GM12878 (cell line): ENCODE results near the gene FHL3. TPM values are rescaled to one million over a fixed set of nuclear protein-coding genes. Genes with fewer than 3 reads are reported as not detected.

Source experiments
- ATAC-seq: fragments of 200-7000 bp; cut with Tn5 transposase; 3 replicates; pipeline ENCODE4 v1.9.1; 2020; ENCODE audit warnings: mild to moderate bottlenecking, moderate library complexity
- BruUV-seq: library from RNA; stranded (reverse); fragments of 400-500 nt; replicated peaks from 2 replicates; lab custom pipeline; 2021; lab: Mats Ljungman, UMichigan
- CTCF ChIA-PET: fragments of 300-600 bp; sonication (Branson Sonifier 250); formaldehyde crosslinking; extraction: SDS; loops from one replicate; lab custom pipeline; 2021; ENCODE audit warnings: inconsistent platforms; lab: Yijun Ruan, JAX
- POLR2A ChIA-PET: fragments of 350-600 bp; formaldehyde crosslinking; extraction: SDS; loops from one replicate; lab custom pipeline; 2021; ENCODE audit warnings: inconsistent platforms; lab: Charles Lee
- RAD21 ChIA-PET: fragments of 300-600 bp; sonication (Branson Sonifier 250); formaldehyde crosslinking; loops from one replicate; lab custom pipeline; 2023; ENCODE audit warnings: antibody characterized with exemption; ENCODE audit not compliant: unreplicated experiment; lab: Charles Lee
- SMC1A ChIA-PET: fragments of 300-600 bp; sonication (Branson Sonifier 250); formaldehyde crosslinking; loops from one replicate; lab custom pipeline; 2023; ENCODE audit not compliant: unreplicated experiment, uncharacterized antibody; lab: Charles Lee
- DNase-seq: peaks from one replicate; pipeline ENCODE4 v3.0.0-alpha.2; 2011; ENCODE audit warnings: low read depth, low spot score
- FAIRE-seq: peaks from 3 replicates; lab custom pipeline; 2011; peaks lifted over from hg19 to GRCh38; lab: Jason Lieb, UNC
- H2AFZ ChIP-seq: 2 replicates; pipeline ENCODE4 v1.6.0; 2011; ENCODE audit warnings: low read depth, low read length, control low read depth; ENCODE audit not compliant: control insufficient read depth
- H3K27ac ChIP-seq: 2 replicates; pipeline ENCODE4 v1.5.1; 2011; ENCODE audit warnings: control low read depth; ENCODE audit not compliant: control insufficient read depth, insufficient read depth
- H3K27me3 ChIP-seq, 2 experiments: replicated peaks in 1 of 2; 2 replicates each; pipeline versions ENCODE4 v1.6.0 to v1.6.1; 2011; ENCODE audit warnings: low read length in 1 of 2; ENCODE audit not compliant: control insufficient read depth in 2 of 2, insufficient read depth in 2 of 2
- H3K36me3 ChIP-seq, 2 experiments: 2 replicates each; pipeline ENCODE4 v1.5.1; 2011; ENCODE audit warnings: low read length in 1 of 2; ENCODE audit not compliant: control insufficient read depth in 2 of 2, insufficient read depth in 2 of 2
- H3K4me1 ChIP-seq: 2 replicates; pipeline ENCODE4 v1.6.1; 2011; ENCODE audit warnings: mild to moderate bottlenecking, low read length, moderate library complexity, mixed read lengths; ENCODE audit not compliant: control insufficient read depth, insufficient read depth
- H3K4me2 ChIP-seq: 2 replicates; pipeline ENCODE4 v1.6.0; 2011; ENCODE audit warnings: control low read depth; ENCODE audit not compliant: control insufficient read depth, insufficient read depth
- H3K4me3 ChIP-seq: fragments of 200-600 bp; sonication (generic); 2 replicates; pipeline ENCODE4 v1.5.1; 2016
- H3K79me2 ChIP-seq: 2 replicates; pipeline ENCODE4 v1.6.0; 2011; ENCODE audit warnings: low read length; ENCODE audit not compliant: control insufficient read depth, insufficient read depth
- H3K9ac ChIP-seq: 2 replicates; pipeline ENCODE4 v1.8.0; 2011; ENCODE audit warnings: low read length, control low read depth, mixed read lengths; ENCODE audit not compliant: control insufficient read depth, insufficient read depth
- H3K9me3 ChIP-seq: replicated peaks from 3 replicates; pipeline ENCODE4 v1.5.1; 2011; ENCODE audit warnings: mild to moderate bottlenecking, low read length; ENCODE audit not compliant: control insufficient read depth, insufficient read depth
- H4K20me1 ChIP-seq: 2 replicates; pipeline ENCODE4 v1.6.0; 2011; ENCODE audit not compliant: control insufficient read depth, insufficient read depth
- DPF2 ChIP-seq: fragments of 450-650 bp; IDR thresholded peaks from 2 replicates; pipeline ENCODE4 v1.6.1; 2017; ENCODE audit warnings: mild to moderate bottlenecking
- GATAD2B ChIP-seq: fragments of 450-650 bp; conservative IDR thresholded peaks from 2 replicates; pipeline ENCODE4 v1.6.1; 2017; ENCODE audit warnings: low read depth, mild to moderate bottlenecking, moderate library complexity
- NR2C1 ChIP-seq: fragments of 450-650 bp; IDR thresholded peaks from 2 replicates; pipeline ENCODE4 v1.6.1; 2017; ENCODE audit warnings: antibody characterized with exemption, mild to moderate bottlenecking, moderate library complexity
- ZZZ3 ChIP-seq: IDR thresholded peaks from 2 replicates; pipeline ENCODE4 v1.6.1; 2011; ENCODE audit warnings: low read depth; ENCODE audit not compliant: control insufficient read depth, insufficient read length
- WGBS: methylation state at CpG from one replicate; pipeline ENCODE4 v1.1.6; 2016; ENCODE audit warnings: low lambda C conversion rate; ENCODE audit not compliant: insufficient replicate concordance, insufficient coverage; ENCODE audit errors: missing lambda C conversion rate; 5-methylcytosine and 5-hydroxymethylcytosine counted together
- in situ Hi-C: fragments of 300-500 bp; cut with MboI; formaldehyde crosslinking; loops from 9 replicates; pipeline ENCODE4 v1.14.3; 2018; ENCODE audit warnings: mixed read lengths
- intact Hi-C: fragments of 100-400 bp; cut with micrococcal nuclease; formaldehyde crosslinking; loops from one replicate; pipeline ENCODE4 v1.14.2; 2022; ENCODE audit not compliant: unreplicated experiment
- polyA plus RNA-seq, 11 experiments: library from polyadenylated mRNA; depleted of rRNA in 4 of 11; unstranded in 6 of 11; stranded (reverse) in 5 of 11; fragments of >200 nt; fragmentation: Nextera tagmentation in 4 of 11; fragmentation: Illumina TruSeq in 1 of 11; extraction: Ambion mirVana in 4 of 11; extraction: Trizol in 1 of 11; gene quantifications; 1 replicate in 1 of 11; 2 replicates in 10 of 11; pipeline versions ENCODE4 v1.2.1 to v1.2.3, GENCODE V29; 2011 to 2016; ENCODE audit warnings: inconsistent platforms in 2 of 11, missing spikeins in 2 of 11, low read depth in 1 of 11
- total RNA-seq, 4 experiments: library from RNA; depleted of rRNA in 3 of 4; stranded (reverse); fragments of >200 nt in 3 of 4; fragmentation: Illumina TruSeq in 1 of 4; extraction: Trizol in 1 of 4; gene quantifications; 2 replicates each; pipeline versions ENCODE4 v1.2.1 to v1.2.3, GENCODE V29; 2013 to 2021
- TF ChIP-seq, protein P1 (sequence below): fragments of 450-650 bp; IDR thresholded peaks from 2 replicates; pipeline ENCODE4 v1.6.1; 2017; ENCODE audit warnings: antibody characterized with exemption, mild to moderate bottlenecking, moderate library complexity

The FHL3 gene
- total and polyA plus RNA-seq, 10 of the 15 experiments (the other 5 are each of a cell fraction or from before 2014, with no cell fraction given), result 0.26 to 13.9 (median 7.9) TPM

DNA sequence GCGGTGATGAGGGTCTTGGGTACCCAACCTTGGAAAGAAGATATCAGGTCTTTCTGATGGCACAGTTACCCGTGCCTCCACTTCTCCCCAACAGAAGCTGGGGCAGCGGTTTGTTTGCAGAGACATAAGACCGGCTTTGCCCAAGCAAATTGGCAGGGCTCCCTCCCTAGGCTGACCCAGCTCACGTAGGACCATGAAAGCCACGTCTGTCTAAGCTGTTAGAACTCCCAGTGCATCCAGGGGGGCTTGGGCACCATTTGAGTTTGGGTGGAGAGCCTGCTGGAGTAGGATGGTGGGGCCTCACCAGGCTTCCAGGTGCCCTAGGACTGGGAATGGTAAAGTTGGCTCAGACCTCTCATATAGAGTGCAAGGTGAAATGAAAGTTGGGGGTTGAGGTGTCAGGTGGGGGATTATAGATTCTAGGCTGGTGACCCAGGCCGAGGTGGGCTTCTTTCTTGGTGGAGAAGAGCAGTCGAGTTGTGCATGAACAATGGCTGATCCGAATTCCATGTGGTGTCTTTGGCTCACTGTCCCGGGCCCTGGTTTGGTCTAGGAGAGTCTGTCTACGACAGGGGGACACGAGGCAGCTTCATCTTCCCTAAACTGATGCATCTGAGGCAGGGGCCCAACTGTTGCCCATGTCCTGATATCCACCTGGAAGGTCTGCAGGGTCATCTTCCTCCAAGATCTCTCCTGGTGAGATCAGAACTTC, 37.9 kb upstream of the FHL3 start:
- Histone ChIP-seq H3K9me3 (no peaks in the 10 kb centered on the region), H3K27ac (no peak overlapping the region), H3K4me2 (no peak overlapping the region), H3K4me1 (no peaks in the 10 kb centered on the region; the same call in 1 of the 2 replicates), H3K27me3 (peaks cover 9 to 13% of the 10 kb centered on the region in 2 experiments), H3K79me2 (no peaks in the 10 kb centered on the region), H4K20me1 (no peaks in the 10 kb centered on the region; the same call in 1 of the 2 replicates), H3K4me3 (no peak overlapping the region), H3K36me3 (no peaks in the 10 kb centered on the region), H3K9ac (no peak overlapping the region), H2AFZ (no peak overlapping the region)
- no peak for FAIRE-seq
- 46% methylated on average over 12 of the region's 12 CpGs for WGBS
- in situ Hi-C loops (loop anchor here (25.0 kb wide), 1 partner anchor 544 kb away; no protein-coding TSS in a partner anchor), intact Hi-C loops (loop anchor here (5.0 kb wide), 1 partner anchor 774 kb away; no protein-coding TSS in a partner anchor)
- ChIA-PET CTCF (interaction anchor here (0.7 to 11.0 kb wide), 7 partner anchors 13 to 792 kb away, joined by 3 to 179 read pairs (median 4); no protein-coding TSS in a partner anchor), POLR2A (interaction anchor here (0.7 to 2.2 kb wide), 4 partner anchors 9 to 15 kb away, joined by 3 to 14 read pairs (median 5); no protein-coding TSS in a partner anchor), SMC1A (interaction anchor here (0.6 to 23.8 kb wide), 8 partner anchors 9 to 792 kb away, joined by 3 to 316 read pairs (median 4); partner anchors contain the start of gene SF3A3), RAD21 (interaction anchor here (0.9 to 8.2 kb wide), 4 partner anchors 13 to 131 kb away, joined by 4 to 123 read pairs (median 6); no protein-coding TSS in a partner anchor)
- no TSS peak for BruUV-seq
- no peak for DNase-seq
- TF ChIP-seq NR2C1 (no peak), GATAD2B (no peak), DPF2 (no peak), ZZZ3 (no peak)
- TF ChIP-seq, protein P1, sequence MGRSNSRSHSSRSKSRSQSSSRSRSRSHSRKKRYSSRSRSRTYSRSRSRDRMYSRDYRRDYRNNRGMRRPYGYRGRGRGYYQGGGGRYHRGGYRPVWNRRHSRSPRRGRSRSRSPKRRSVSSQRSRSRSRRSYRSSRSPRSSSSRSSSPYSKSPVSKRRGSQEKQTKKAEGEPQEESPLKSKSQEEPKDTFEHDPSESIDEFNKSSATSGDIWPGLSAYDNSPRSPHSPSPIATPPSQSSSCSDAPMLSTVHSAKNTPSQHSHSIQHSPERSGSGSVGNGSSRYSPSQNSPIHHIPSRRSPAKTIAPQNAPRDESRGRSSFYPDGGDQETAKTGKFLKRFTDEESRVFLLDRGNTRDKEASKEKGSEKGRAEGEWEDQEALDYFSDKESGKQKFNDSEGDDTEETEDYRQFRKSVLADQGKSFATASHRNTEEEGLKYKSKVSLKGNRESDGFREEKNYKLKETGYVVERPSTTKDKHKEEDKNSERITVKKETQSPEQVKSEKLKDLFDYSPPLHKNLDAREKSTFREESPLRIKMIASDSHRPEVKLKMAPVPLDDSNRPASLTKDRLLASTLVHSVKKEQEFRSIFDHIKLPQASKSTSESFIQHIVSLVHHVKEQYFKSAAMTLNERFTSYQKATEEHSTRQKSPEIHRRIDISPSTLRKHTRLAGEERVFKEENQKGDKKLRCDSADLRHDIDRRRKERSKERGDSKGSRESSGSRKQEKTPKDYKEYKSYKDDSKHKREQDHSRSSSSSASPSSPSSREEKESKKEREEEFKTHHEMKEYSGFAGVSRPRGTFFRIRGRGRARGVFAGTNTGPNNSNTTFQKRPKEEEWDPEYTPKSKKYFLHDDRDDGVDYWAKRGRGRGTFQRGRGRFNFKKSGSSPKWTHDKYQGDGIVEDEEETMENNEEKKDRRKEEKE, result no peak
- ATAC-seq, result no peak
